ENCODE data around the gene SPIB.

GRCh38 chr19:50379602-50380001, 39.1 kb upstream of the SPIB start:
- TF ChIP-seq GATA3 (IDR thresholded peaks at IDR 0.05; ENCODE audit: low read depth, low read length), result no peak
- no peak for TF ChIP-seq GATA2 (IDR thresholded peaks at IDR 0.05; ENCODE audit: low read depth, low read length)
